Hepatocyte (in vitro differentiated cells): ENCODE measurements around the gene STIP1.

Source experiments
- EZH2 ChIP-seq: fragments of 200-600 bp; sonication (generic); IDR thresholded peaks from 2 replicates; pipeline ENCODE4 v1.6.1; 2016; ENCODE audit warnings: antibody characterized with exemption, mild to moderate bottlenecking, borderline replicate concordance
- EZH2phosphoT487 ChIP-seq: fragments of 200-600 bp; sonication (generic); IDR thresholded peaks from one replicate; pipeline ENCODE4 v1.6.1; 2018; ENCODE audit warnings: antibody characterized with exemption, mild to moderate bottlenecking, low read depth, moderate library complexity; ENCODE audit not compliant: unreplicated experiment, severe bottlenecking
- TF ChIP-seq, protein P1 (sequence below): fragments of 200-600 bp; sonication (generic); IDR thresholded peaks from 2 replicates; pipeline ENCODE4 v1.5.1; 2016; ENCODE audit warnings: antibody characterized with exemption, mild to moderate bottlenecking; ENCODE audit not compliant: poor library complexity

DNA sequence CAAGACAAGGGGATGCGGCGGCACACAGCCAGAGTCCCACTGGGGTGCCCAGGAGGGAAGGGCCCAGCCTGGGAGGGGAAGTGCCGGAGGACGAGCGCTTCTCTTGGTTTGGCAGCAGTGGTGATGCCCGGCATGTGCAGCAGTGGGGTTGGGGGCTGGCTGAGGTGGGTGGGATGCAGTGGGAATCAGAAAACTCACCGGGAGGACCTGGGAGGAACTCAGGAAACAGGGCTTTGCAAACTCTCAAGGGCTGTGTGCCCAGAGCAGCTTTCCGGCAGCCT lies 23.5 kb downstream of the STIP1 start:
- TF ChIP-seq, protein P1, sequence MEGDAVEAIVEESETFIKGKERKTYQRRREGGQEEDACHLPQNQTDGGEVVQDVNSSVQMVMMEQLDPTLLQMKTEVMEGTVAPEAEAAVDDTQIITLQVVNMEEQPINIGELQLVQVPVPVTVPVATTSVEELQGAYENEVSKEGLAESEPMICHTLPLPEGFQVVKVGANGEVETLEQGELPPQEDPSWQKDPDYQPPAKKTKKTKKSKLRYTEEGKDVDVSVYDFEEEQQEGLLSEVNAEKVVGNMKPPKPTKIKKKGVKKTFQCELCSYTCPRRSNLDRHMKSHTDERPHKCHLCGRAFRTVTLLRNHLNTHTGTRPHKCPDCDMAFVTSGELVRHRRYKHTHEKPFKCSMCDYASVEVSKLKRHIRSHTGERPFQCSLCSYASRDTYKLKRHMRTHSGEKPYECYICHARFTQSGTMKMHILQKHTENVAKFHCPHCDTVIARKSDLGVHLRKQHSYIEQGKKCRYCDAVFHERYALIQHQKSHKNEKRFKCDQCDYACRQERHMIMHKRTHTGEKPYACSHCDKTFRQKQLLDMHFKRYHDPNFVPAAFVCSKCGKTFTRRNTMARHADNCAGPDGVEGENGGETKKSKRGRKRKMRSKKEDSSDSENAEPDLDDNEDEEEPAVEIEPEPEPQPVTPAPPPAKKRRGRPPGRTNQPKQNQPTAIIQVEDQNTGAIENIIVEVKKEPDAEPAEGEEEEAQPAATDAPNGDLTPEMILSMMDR = no peak
- no peak for TF ChIP-seq EZH2
- TF ChIP-seq EZH2phosphoT487 = no peak
